Measurements from ENCODE around the gene GM2A.
"Not testable (repeated sequence)": the region's sequence is repeated elsewhere in the genome, so short reads cannot be mapped to it uniquely, and the experiment has no call there.

GM2A gene

GRCh38 chr5:151228986-151229385 is 24.0 kb upstream of the GM2A start:
- no peak for DNase-seq

GRCh38 chr5:151230048-151230680 is 22.8 kb upstream of the GM2A start:
- no peak for DNase-seq

GRCh38 chr5:151231359-151231758 is 21.6 kb upstream of the GM2A start:
- DNase-seq = no peak

- no peak for DNase-seq
These were observed 19.3 kb upstream of the GM2A start for GRCh38 chr5:151233616-151234085.

- DNase-seq = no peak
These were observed 18.3 kb upstream of the GM2A start for GRCh38 chr5:151234476-151235238.

- not testable (repeated sequence) for DNase-seq
These were observed 17.8 kb upstream of the GM2A start for GRCh38 chr5:151235239-151235571.

GRCh38 chr5:151236888-151237287 is 16.1 kb upstream of the GM2A start:
- DNase-seq = no peak

- DNase-seq = no peak
These were observed 15.3 kb upstream of the GM2A start for GRCh38 chr5:151237685-151238084.

GRCh38 chr5:151238303-151238741 is 14.7 kb upstream of the GM2A start:
- DNase-seq = no peak

- DNase-seq = peak; percentile 88
These were observed 13.6 kb upstream of the GM2A start for GRCh38 chr5:151239237-151239861.

- not testable (repeated sequence) for DNase-seq
These were observed 12.6 kb upstream of the GM2A start for GRCh38 chr5:151240268-151240835.

- DNase-seq = no peak
These were observed 11.9 kb upstream of the GM2A start for GRCh38 chr5:151240924-151241635.

GRCh38 chr5:151243127-151243526 is 9.9 kb upstream of the GM2A start:
- DNase-seq = no peak

GRCh38 chr5:151243564-151243963 is 9.4 kb upstream of the GM2A start:
- DNase-seq = no peak

GRCh38 chr5:151244206-151244605 is 8.8 kb upstream of the GM2A start:
- no peak for DNase-seq

GRCh38 chr5:151245680-151246219 is 7.2 kb upstream of the GM2A start:
- no peak for DNase-seq

GRCh38 chr5:151248651-151249050 is 4.3 kb upstream of the GM2A start:
- no peak for DNase-seq

- DNase-seq = no peak
These were observed 3.7 kb upstream of the GM2A start for GRCh38 chr5:151249281-151249680.

- DNase-seq = no peak
These were observed 2.5 kb upstream of the GM2A start for GRCh38 chr5:151250346-151251000.

- DNase-seq = no peak
These were observed 1.9 kb upstream of the GM2A start for GRCh38 chr5:151251001-151251551.

GRCh38 chr5:151251621-151252020 is 1.4 kb upstream of the GM2A start:
- DNase-seq = no peak

GRCh38 chr5:151253605-151253950 is 593 bp downstream of the GM2A start:
- no peak for DNase-seq

Measured in right forelimb (tissue), 1 donor.